Large intestine (tissue), 3 donors: ENCODE data around the gene KIT. TPM values are rescaled to one million over a fixed set of nuclear protein-coding genes. Genes with fewer than 3 reads are reported as not detected.
A peak's percentile ranks its signal among the peaks of the same experiment; 100 is the strongest.

Source experiments
- DNase-seq, 2 donors: peaks; one replicate each; pipeline versions ENCODE4 v3.0.0 to v3.0.0-alpha.2; 2013
- H3K27ac ChIP-seq: one replicate; pipeline ENCODE4 v1.5.1; 2013; ENCODE audit warnings: low read length
- H3K27me3 ChIP-seq: 2 replicates; pipeline ENCODE4 v1.6.1; 2013; ENCODE audit warnings: low read length; ENCODE audit not compliant: control insufficient read depth, insufficient read depth
- H3K36me3 ChIP-seq: 2 replicates; pipeline ENCODE4 v1.6.1; 2013; ENCODE audit warnings: low read length; ENCODE audit not compliant: control insufficient read depth, insufficient read depth
- H3K4me1 ChIP-seq: one replicate; pipeline ENCODE4 v1.6.1; 2013; ENCODE audit warnings: low read length; ENCODE audit not compliant: control insufficient read depth, insufficient read depth
- H3K4me3 ChIP-seq: one replicate; pipeline ENCODE4 v1.5.1; 2013; ENCODE audit warnings: low read length
- H3K9me3 ChIP-seq: one replicate; pipeline ENCODE4 v1.6.1; 2013; ENCODE audit warnings: mild to moderate bottlenecking, low read depth, low read length, moderate library complexity; ENCODE audit not compliant: control insufficient read depth
- WGBS: methylation state at CpG from one replicate; pipeline ENCODE4 v1.1.5; 2013; ENCODE audit warnings: low lambda C conversion rate; ENCODE audit not compliant: insufficient coverage; 5-methylcytosine and 5-hydroxymethylcytosine counted together
- polyA plus RNA-seq: library from polyadenylated mRNA; unstranded; fragments of 120-200 nt; gene quantifications from one replicate; pipeline ENCODE4 v1.2.1, GENCODE V29; 2013

KIT gene
- polyA plus RNA-seq, 1 donor, result 20.3 TPM

DNA sequence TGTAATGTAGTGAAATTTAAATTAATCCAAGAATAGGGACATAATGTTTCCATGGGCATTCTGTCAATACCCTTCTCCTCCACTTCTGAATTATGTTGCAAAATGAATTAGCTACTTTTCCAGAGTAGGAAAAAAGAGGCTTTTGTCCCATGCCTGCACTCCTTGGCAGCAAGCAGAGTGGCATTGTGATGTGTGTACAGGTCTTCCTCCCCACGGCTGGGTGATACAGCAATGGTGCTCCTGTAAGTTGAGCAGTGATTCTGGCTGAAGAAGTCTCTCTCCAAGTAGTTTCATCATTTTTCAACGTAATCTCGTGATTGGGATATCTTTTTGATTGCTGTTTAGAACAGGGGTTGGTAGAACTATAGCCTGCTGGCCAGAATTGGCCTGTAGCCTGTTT is 59.9 kb downstream of the KIT start:
- DNase-seq, result no peak
- 67% methylated on average over 1 of the region's 3 CpGs for WGBS
- H3K27ac ChIP-seq, result no peak overlapping the region
- H3K27me3 ChIP-seq, result no peaks in the 10 kb centered on the region
- H3K36me3 ChIP-seq, result no peaks in the 10 kb centered on the region
- H3K9me3 ChIP-seq, result no peaks in the 10 kb centered on the region
- no peak overlapping the region for H3K4me3 ChIP-seq
- H3K4me1 ChIP-seq, result no peaks in the 10 kb centered on the region

GRCh38 chr4:54719378-54719777 is 61.6 kb downstream of the KIT start:
- Histone ChIP-seq H3K27me3 (no peaks in the 10 kb centered on the region), H3K4me1 (no peaks in the 10 kb centered on the region), H3K36me3 (no peaks in the 10 kb centered on the region), H3K4me3 (no peak overlapping the region), H3K9me3 (no peaks in the 10 kb centered on the region), H3K27ac (no peak overlapping the region)
- DNase-seq, result no peak
- 71% methylated on average over 1 of the region's 3 CpGs for whole genome bisulfite sequencing

DNA sequence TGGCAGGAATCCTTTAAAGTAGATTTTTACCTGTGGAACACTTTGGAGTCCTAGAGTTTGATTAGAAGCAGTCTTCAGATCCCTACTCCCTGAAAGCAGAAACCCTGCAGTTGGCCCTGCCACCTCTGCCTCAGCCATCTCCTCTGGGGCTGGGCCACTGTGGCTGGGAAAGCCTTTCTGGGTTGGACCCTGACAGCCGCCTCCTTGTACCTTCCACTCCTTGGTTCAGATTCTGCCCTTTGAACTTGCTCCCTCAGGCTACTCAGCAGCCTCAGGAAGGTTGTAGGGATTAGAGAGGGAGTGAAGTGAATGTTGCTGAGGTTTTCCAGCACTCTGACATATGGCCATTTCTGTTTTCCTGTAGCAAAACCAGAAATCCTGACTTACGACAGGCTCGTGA is 65.5 kb downstream of the KIT start:
- Histone ChIP-seq H3K36me3 (no peaks in the 10 kb centered on the region), H3K27me3 (no peaks in the 10 kb centered on the region), H3K9me3 (no peaks in the 10 kb centered on the region), H3K4me3 (no peak overlapping the region), H3K27ac (no peak overlapping the region), H3K4me1 (no peaks in the 10 kb centered on the region)
- WGBS, result 80% methylated on average over 1 of the region's 3 CpGs
- peak in 1 of 2 donors; percentile 34 for DNase-seq

- Histone ChIP-seq H3K9me3 (no peaks in the 10 kb centered on the region), H3K36me3 (no peaks in the 10 kb centered on the region), H3K27me3 (no peaks in the 10 kb centered on the region), H3K4me3 (no peak overlapping the region), H3K27ac (no peak overlapping the region), H3K4me1 (no peaks in the 10 kb centered on the region)
- no CpG with 5 or more reads among the region's 3 CpGs for WGBS
- DNase-seq, result no peak
These were observed 66.1 kb downstream of the KIT start for GRCh38 chr4:54723820-54724219.

- DNase-seq, result no peak
- WGBS, result 100% methylated on average over 1 of the region's 2 CpGs
- H3K36me3 ChIP-seq, result no peaks in the 10 kb centered on the region
- no peaks in the 10 kb centered on the region for H3K27me3 ChIP-seq
- H3K4me3 ChIP-seq, result no peak overlapping the region
- H3K9me3 ChIP-seq, result no peaks in the 10 kb centered on the region
- no peaks in the 10 kb centered on the region for H3K4me1 ChIP-seq
- no peak overlapping the region for H3K27ac ChIP-seq
These were observed 69.2 kb downstream of the KIT start for GRCh38 chr4:54726907-54727306.

DNA sequence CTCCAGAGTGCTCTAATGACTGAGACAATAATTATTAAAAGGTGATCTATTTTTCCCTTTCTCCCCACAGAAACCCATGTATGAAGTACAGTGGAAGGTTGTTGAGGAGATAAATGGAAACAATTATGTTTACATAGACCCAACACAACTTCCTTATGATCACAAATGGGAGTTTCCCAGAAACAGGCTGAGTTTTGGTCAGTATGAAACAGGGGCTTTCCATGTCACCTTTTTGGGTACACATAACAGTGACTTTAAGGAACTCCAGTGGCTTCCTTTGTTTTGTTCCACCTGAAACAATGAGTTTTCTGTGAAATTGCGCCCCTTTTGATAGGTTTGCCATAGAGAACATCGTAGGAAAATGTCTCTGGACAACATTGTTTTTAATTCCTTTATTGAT is 69.6 kb downstream of the KIT start:
- no peak for DNase-seq
- H3K36me3 ChIP-seq, result no peaks in the 10 kb centered on the region
- H3K27ac ChIP-seq, result no peak overlapping the region
- no CpG with 5 or more reads among the region's 2 CpGs for WGBS
- H3K9me3 ChIP-seq, result no peaks in the 10 kb centered on the region
- no peak overlapping the region for H3K4me3 ChIP-seq
- no peaks in the 10 kb centered on the region for H3K4me1 ChIP-seq
- no peaks in the 10 kb centered on the region for H3K27me3 ChIP-seq

- no CpG with 5 or more reads among the region's 3 CpGs for WGBS
- H3K27me3 ChIP-seq, result no peaks in the 10 kb centered on the region
- no peaks in the 10 kb centered on the region for H3K4me1 ChIP-seq
- DNase-seq, result no peak
- no peak overlapping the region for H3K4me3 ChIP-seq
- no peaks in the 10 kb centered on the region for H3K9me3 ChIP-seq
- H3K36me3 ChIP-seq, result no peaks in the 10 kb centered on the region
- no peak overlapping the region for H3K27ac ChIP-seq
These were observed 70.6 kb downstream of the KIT start for GRCh38 chr4:54728368-54728767.

GRCh38 chr4:54729256-54729655 is 71.5 kb downstream of the KIT start:
- H3K36me3 ChIP-seq, result no peaks in the 10 kb centered on the region
- WGBS, result no CpG with 5 or more reads among the region's 1 CpG
- H3K27ac ChIP-seq, result no peak overlapping the region

DNA sequence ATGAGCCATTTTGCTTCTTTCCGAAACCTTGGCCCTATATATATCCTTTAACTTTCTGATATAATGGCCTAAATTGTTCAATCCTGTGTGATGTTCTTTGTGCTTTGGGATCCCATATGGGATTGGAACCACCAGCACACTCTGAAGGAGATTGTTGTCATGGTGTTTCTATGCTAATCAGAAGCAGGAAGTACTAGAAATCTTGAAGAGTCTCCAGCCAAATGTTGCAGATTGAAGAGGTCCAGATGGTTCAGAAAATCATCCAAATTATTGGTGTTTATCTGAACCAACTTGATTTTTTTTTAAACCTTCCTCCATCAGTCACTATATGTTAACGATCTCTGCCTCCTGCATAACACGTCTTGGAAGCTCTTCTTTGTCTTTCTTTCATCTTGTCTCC is 72.8 kb downstream of the KIT start:
- Histone ChIP-seq H3K9me3 (no peaks in the 10 kb centered on the region), H3K4me3 (no peak overlapping the region), H3K4me1 (no peaks in the 10 kb centered on the region), H3K27ac (no peak overlapping the region), H3K27me3 (no peaks in the 10 kb centered on the region), H3K36me3 (no peaks in the 10 kb centered on the region)
- WGBS, result 82% methylated on average over 3 of the region's 3 CpGs
- no peak for DNase-seq

More at GRCh38 chr4:54729256-54729655, 71.5 kb downstream of the KIT start:
- no peaks in the 10 kb centered on the region for H3K27me3 ChIP-seq
- no peaks in the 10 kb centered on the region for H3K4me1 ChIP-seq
- DNase-seq, result no peak
- no peak overlapping the region for H3K4me3 ChIP-seq
- H3K9me3 ChIP-seq, result no peaks in the 10 kb centered on the region

DNA sequence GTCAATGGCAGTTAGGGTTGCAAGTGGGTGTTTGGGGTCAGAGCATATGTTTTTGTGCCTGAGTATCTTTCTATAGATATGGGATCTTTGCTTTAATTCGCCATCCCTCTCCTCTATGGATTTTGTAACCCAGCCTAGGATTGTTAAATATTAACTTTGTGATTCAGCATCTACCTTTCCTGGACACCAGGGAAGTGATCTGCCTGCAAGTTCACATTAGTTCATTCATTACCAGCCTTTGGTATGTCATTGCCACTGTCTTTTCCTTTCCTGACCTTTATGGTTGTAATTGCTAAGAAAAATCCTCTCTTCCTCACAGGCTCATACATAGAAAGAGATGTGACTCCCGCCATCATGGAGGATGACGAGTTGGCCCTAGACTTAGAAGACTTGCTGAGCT is 73.8 kb downstream of the KIT start:
- WGBS, result 43% methylated on average over 1 of the region's 3 CpGs

DNA sequence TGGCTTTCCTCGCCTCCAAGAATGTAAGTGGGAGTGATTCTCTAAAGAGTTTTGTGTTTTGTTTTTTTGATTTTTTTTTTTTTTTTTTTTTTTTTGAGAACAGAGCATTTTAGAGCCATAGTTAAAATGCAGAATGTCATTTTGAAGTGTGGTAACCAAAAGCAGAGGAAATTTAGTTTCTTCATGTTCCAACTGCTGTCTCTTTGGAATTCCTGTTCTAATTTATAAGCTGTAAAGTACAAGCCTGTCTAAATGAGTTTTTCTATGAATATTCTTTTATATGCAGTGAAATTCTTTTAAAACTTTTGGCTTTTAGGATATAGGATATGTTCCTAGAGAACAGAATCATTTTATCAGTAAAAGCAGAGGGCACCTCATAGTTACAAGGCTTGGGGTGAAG is 74.2 kb downstream of the KIT start:
- Histone ChIP-seq H3K4me1 (no peaks in the 10 kb centered on the region), H3K9me3 (no peaks in the 10 kb centered on the region), H3K4me3 (no peak overlapping the region), H3K36me3 (no peaks in the 10 kb centered on the region), H3K27ac (no peak overlapping the region), H3K27me3 (no peaks in the 10 kb centered on the region)
- WGBS, result no CpG with 5 or more reads among the region's 1 CpG
- no peak for DNase-seq

More for the DNA sequence above, 73.8 kb downstream of the KIT start:
- no peaks in the 10 kb centered on the region for H3K9me3 ChIP-seq
- H3K4me3 ChIP-seq, result no peak overlapping the region
- H3K27ac ChIP-seq, result no peak overlapping the region
- H3K4me1 ChIP-seq, result no peaks in the 10 kb centered on the region
- H3K27me3 ChIP-seq, result no peaks in the 10 kb centered on the region
- H3K36me3 ChIP-seq, result no peaks in the 10 kb centered on the region
- peak; percentile 10 to 31 for DNase-seq
